D721Med (cell line): ENCODE measurements around the gene BOLA1.

Experiments used
- DNase-seq: peaks from one replicate; pipeline ENCODE4 v3.0.0; 2011; ENCODE audit warnings: low spot score; ENCODE audit not compliant: insufficient read length
- FAIRE-seq: peaks from 2 replicates; lab custom pipeline; 2011; peaks lifted over from hg19 to GRCh38; lab: Jason Lieb, UNC
- CTCF ChIP-seq: IDR thresholded peaks from 2 replicates; pipeline ENCODE4 v1.5.1; 2012; ENCODE audit warnings: mild to moderate bottlenecking, control low read depth; ENCODE audit not compliant: insufficient read depth; ENCODE audit errors: missing control alignments

Gene BOLA1

DNA sequence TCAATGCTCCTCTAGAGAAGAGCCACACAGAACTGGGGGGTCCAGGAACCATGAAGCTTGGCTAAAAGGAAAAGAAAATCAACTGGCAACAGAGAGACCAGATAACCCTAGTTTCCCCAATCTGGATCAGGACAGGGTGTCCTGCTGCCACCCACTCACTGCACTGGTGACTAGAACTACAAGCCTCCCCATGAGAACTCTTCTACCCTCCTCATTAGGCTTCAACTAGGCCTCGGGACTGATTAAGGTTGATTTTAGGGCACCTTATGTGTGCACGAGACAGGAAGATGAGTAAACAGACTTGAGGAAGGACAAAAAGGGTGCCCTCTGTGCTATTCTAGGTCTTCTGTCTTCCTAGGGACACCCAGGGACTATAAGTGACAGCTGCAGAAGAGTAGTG lies 30.5 kb downstream of the BOLA1 start:
- no peak for DNase-seq
- no peak for FAIRE-seq
- no peak for TF ChIP-seq CTCF

DNA sequence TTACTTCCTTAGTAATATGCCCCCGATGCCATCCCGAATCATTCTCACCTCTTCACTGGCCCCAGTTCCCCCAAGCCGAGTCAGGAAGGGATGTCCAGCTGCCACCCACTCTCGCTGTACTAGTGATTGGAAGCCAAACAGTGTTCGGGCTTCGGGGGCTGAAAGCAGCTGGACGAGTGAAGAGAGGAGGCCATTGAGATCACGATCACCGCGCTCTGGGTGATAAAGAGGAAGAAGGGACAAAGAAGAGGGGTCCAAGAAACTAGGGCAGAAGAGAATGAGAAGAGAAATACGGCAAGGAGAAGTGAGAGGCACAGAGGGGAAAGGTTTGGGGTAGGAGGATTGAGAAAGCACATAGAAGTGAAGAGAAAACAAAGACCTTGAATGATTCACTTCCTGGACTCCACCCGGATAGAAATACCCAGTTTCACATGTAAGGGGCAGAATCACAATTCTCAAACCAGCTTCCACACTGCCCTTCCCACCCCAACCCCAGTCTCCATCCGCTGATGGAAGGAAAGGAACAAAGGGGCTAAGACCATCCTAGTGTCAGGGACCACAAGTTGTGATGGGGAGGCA lies 31.9 kb downstream of the BOLA1 start:
- DNase-seq (no peak), FAIRE-seq (no peak)
- TF ChIP-seq CTCF = no peak

GRCh38 chr1:149932474-149932873 lies 33.1 kb downstream of the BOLA1 start:
- DNase-seq (no peak), FAIRE-seq (no peak)
- no peak for TF ChIP-seq CTCF

GRCh38 chr1:149933208-149933607 lies 33.8 kb downstream of the BOLA1 start:
- no peak for TF ChIP-seq CTCF
- FAIRE-seq (no peak), DNase-seq (no peak)

- DNase-seq (no peak), FAIRE-seq (no peak)
- no peak for TF ChIP-seq CTCF
Measured at GRCh38 chr1:149934356-149934755, 35.0 kb downstream of the BOLA1 start.

DNA sequence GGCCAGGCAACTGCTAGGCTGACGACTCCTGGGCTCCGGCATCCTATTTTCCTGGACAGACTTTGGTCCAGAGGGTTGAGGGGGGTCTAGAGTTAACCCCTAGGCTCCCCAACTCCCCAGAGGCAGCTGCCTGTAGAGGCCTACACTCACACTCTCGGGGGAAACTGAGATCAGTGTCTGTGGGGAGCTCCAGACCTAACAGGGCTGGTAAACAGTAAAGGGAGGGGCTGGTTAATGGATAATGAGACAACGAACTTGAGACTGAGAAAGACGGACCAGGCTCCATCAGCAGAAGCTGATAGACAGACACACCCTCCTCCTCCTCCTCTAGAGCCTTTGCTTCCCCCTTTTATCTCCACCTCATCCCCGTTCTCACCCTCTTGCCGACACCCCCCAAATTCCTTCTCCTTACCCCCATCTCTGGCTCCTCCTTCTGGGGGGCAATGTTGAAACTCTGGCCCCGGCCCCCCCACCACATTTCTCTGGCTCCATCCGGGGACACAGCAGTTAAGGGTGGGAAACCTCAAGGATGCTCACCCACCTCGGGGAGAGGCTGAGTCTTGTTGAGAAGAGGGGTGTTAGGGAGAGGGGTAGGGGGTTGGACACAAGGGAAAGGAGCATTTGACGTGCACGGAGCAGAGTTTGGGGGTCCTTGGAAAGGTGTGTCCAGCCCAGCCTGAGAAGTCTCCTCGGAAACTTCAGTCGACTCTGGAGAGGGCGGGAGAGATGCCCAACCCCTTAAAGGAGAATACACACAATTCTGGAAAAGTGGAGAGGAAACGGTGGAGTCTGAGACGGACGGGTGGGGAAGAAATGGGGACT lies 37.0 kb downstream of the BOLA1 start, which contains the start of gene MTMR11:
TSS of gene MTMR11 (minus strand) at position 710 of the 822 bp plus-strand sequence. CDS start at position 478, 232 bp downstream.
- DNase-seq = no peak
- TF ChIP-seq CTCF = no peak
- FAIRE-seq = no peak

- no peak for FAIRE-seq
- DNase-seq = no peak
- no peak for TF ChIP-seq CTCF
Measured at GRCh38 chr1:149936992-149937705, 37.8 kb downstream of the BOLA1 start.
